ENCODE data around the gene VSTM4.

GRCh38 chr10:49062229-49062628 is 53.1 kb downstream of the VSTM4 start:
- no peak for TF ChIP-seq POLR2A (IDR thresholded peaks at IDR 0.05)
- TF ChIP-seq CTCF (IDR thresholded peaks at IDR 0.05 in 4 of 5, conservative IDR thresholded peaks at IDR 0.05 in 1 of 5): no peak
